Tibial nerve (tissue), 4 donors: ENCODE results near the gene TUBB4B. TPM values are rescaled to one million over a fixed set of nuclear protein-coding genes. Genes with fewer than 3 reads are reported as not detected.

ENCODE experiments used
- DNase-seq, 2 donors: peaks; one replicate each; pipeline ENCODE4 v3.0.0-alpha.2; 2019; ENCODE audit warnings: low spot score in 2 of 2
- H3K27ac ChIP-seq, 4 donors: fragments of 200-600 bp; sonication (generic) in 3 of 4; one replicate each; pipeline ENCODE4 v1.5.1; 2017 to 2019; ENCODE audit warnings: mild to moderate bottlenecking in 1 of 4
- H3K27me3 ChIP-seq, 2 donors: fragments of 200-600 bp; sonication (generic) in 1 of 2; one replicate each; pipeline versions ENCODE4 v1.5.1 to v1.6.0; 2017 to 2019
- H3K36me3 ChIP-seq, 3 donors: fragments of 200-600 bp; sonication (generic); one replicate each; pipeline ENCODE4 v1.5.1; 2018 to 2019
- H3K4me1 ChIP-seq, 4 donors: fragments of 200-600 bp; sonication (generic) in 3 of 4; one replicate each; pipeline ENCODE4 v1.5.1; 2017 to 2019
- H3K4me3 ChIP-seq, 4 donors: fragments of 200-600 bp; sonication (generic) in 3 of 4; one replicate each; pipeline ENCODE4 v1.5.1; 2017 to 2019; ENCODE audit warnings: mild to moderate bottlenecking in 1 of 4, moderate library complexity in 1 of 4
- H3K9me3 ChIP-seq, 4 donors: fragments of 200-600 bp; sonication (generic) in 3 of 4; one replicate each; pipeline ENCODE4 v1.5.1; 2017 to 2019
- CTCF ChIP-seq, 5 experiments: fragments of 200-600 bp in 3 of 5; fragments of 450-650 bp in 2 of 5; sonication (generic) in 3 of 5; IDR thresholded peaks; one replicate each; pipeline ENCODE4 v1.5.1; 2016 to 2019; ENCODE audit warnings: antibody characterized with exemption in 5 of 5, mild to moderate bottlenecking in 3 of 5, moderate library complexity in 2 of 5
- EP300 ChIP-seq, 2 donors: sonication (generic); formaldehyde crosslinking; IDR thresholded peaks; one replicate each; pipeline ENCODE4 v1.6.1; 2017; ENCODE audit warnings: antibody characterized with exemption in 2 of 2, mild to moderate bottlenecking in 1 of 2
- POLR2A ChIP-seq, 2 donors: fragments of 450-650 bp; IDR thresholded peaks; one replicate each; pipeline ENCODE4 v1.6.1; 2017; ENCODE audit warnings: antibody characterized with exemption in 2 of 2, mild to moderate bottlenecking in 2 of 2, moderate library complexity in 2 of 2
- WGBS, 2 donors: methylation state at CpG; one replicate each; pipeline ENCODE4 v1.1.5; 2018; 5-methylcytosine and 5-hydroxymethylcytosine counted together
- total RNA-seq, 4 donors: library from RNA; depleted of rRNA; stranded (reverse); fragments of >200 nt; gene quantifications; one replicate each; pipeline ENCODE4 v1.1.0, GENCODE V29; 2016

The TUBB4B gene
- total RNA-seq, 4 donors from 2014 or later = 102 to 190 (median 161) TPM

GRCh38 chr9:137245450-137246421 lies 4.6 kb downstream of the TUBB4B start:
- TF ChIP-seq EP300 (IDR thresholded peaks at IDR 0.05) (no peak), POLR2A (IDR thresholded peaks at IDR 0.05) (no peak), CTCF (IDR thresholded peaks at IDR 0.05) (no peak)
- Histone ChIP-seq H3K27ac (no peak overlapping the region), H3K27me3 (no peaks in the 10 kb centered on the region), H3K36me3 (peaks cover 0 to 20% (median 10%) of the 10 kb centered on the region in 3 donors), H3K9me3 (no peaks in the 10 kb centered on the region), H3K4me3 (no peak overlapping the region), H3K4me1 (peaks cover 0 to 39% (median 16%) of the 10 kb centered on the region in 4 donors)
- WGBS, 2 donors = 88 to 90% methylated on average over 24 to 25 of the region's 25 CpGs
- DNase-seq = no peak

GRCh38 chr9:137247135-137247915 lies 6.2 kb downstream of the TUBB4B start:
- Histone ChIP-seq H3K4me3 (no peak overlapping the region), H3K4me1 (peaks cover 0 to 36% (median 8%) of the 10 kb centered on the region in 4 donors), H3K36me3 (peaks cover 0 to 16% (median 8%) of the 10 kb centered on the region in 3 donors), H3K9me3 (no peaks in the 10 kb centered on the region), H3K27ac (no peak overlapping the region), H3K27me3 (no peaks in the 10 kb centered on the region)
- WGBS, 2 donors = 68% methylated on average over 20 of the region's 20 CpGs
- TF ChIP-seq CTCF (IDR thresholded peaks at IDR 0.05) = no peak
- no peak for TF ChIP-seq POLR2A (IDR thresholded peaks at IDR 0.05)
- TF ChIP-seq EP300 (IDR thresholded peaks at IDR 0.05) = no peak
- no peak for DNase-seq

GRCh38 chr9:137247916-137248175 lies 6.8 kb downstream of the TUBB4B start:
- 85 to 86% methylated on average over 5 to 6 of the region's 6 CpGs for WGBS, 2 donors
- DNase-seq = no peak
- no peak for TF ChIP-seq POLR2A (IDR thresholded peaks at IDR 0.05)
- TF ChIP-seq EP300 (IDR thresholded peaks at IDR 0.05) = no peak
- TF ChIP-seq CTCF (IDR thresholded peaks at IDR 0.05) = no peak
- no peak overlapping the region for H3K27ac ChIP-seq
- no peaks in the 10 kb centered on the region for H3K27me3 ChIP-seq
- H3K4me1 ChIP-seq = peaks cover 0 to 31% (median 3%) of the 10 kb centered on the region in 4 donors
- no peaks in the 10 kb centered on the region for H3K9me3 ChIP-seq
- H3K36me3 ChIP-seq = peaks cover 0 to 11% (median 3%) of the 10 kb centered on the region in 3 donors
- no peak overlapping the region for H3K4me3 ChIP-seq

GRCh38 chr9:137250329-137251193 lies 9.5 kb downstream of the TUBB4B start:
- H3K27ac ChIP-seq = no peak overlapping the region
- H3K27me3 ChIP-seq = no peaks in the 10 kb centered on the region
- H3K4me3 ChIP-seq = no peak overlapping the region
- H3K36me3 ChIP-seq = no peaks in the 10 kb centered on the region
- H3K9me3 ChIP-seq = no peaks in the 10 kb centered on the region
- peaks cover 0 to 21% (median 9%) of the 10 kb centered on the region in 4 donors for H3K4me1 ChIP-seq
- TF ChIP-seq EP300 (IDR thresholded peaks at IDR 0.05) = no peak
- TF ChIP-seq CTCF (IDR thresholded peaks at IDR 0.05) = no peak
- no peak for TF ChIP-seq POLR2A (IDR thresholded peaks at IDR 0.05)
- WGBS, 2 donors = 62 to 63% methylated on average over 10 to 15 of the region's 18 CpGs
- no peak for DNase-seq
